Gastrocnemius medialis (tissue), 4 donors: ENCODE measurements around the gene DDX28.

Experiments
- CTCF ChIP-seq, 5 experiments: fragments of 450-650 bp in 3 of 5; fragments of 200-600 bp in 2 of 5; sonication (generic) in 2 of 5; IDR thresholded peaks in 4 of 5; conservative IDR thresholded peaks in 1 of 5; 1 replicate in 4 of 5; 2 replicates in 1 of 5; pipeline ENCODE4 v1.5.1; 2016 to 2019; ENCODE audit warnings: antibody characterized with exemption in 5 of 5, mild to moderate bottlenecking in 3 of 5, moderate library complexity in 3 of 5
- POLR2A ChIP-seq, 2 donors: fragments of 450-650 bp; IDR thresholded peaks; one replicate each; pipeline ENCODE4 v1.6.1; 2017; ENCODE audit warnings: antibody characterized with exemption in 2 of 2, mild to moderate bottlenecking in 2 of 2, moderate library complexity in 2 of 2

GRCh38 chr16:68055395-68055794 is 32.4 kb upstream of the DDX28 start:
- no peak for TF ChIP-seq CTCF (IDR thresholded peaks at IDR 0.05 in 4 of 5, conservative IDR thresholded peaks at IDR 0.05 in 1 of 5)
- TF ChIP-seq POLR2A (IDR thresholded peaks at IDR 0.05): no peak
